Transverse colon (tissue), 4 donors: ENCODE results near the gene HOXA1.

Experiments used
- CTCF ChIP-seq, 5 experiments: fragments of 200-600 bp in 3 of 5; fragments of 450-650 bp in 2 of 5; sonication (generic) in 3 of 5; IDR thresholded peaks; 1 replicate in 2 of 5; 2 replicates in 3 of 5; pipeline ENCODE4 v1.5.1; 2016 to 2017; ENCODE audit warnings: antibody characterized with exemption in 5 of 5, inconsistent platforms in 3 of 5, mild to moderate bottlenecking in 2 of 5, moderate library complexity in 1 of 5
- EP300 ChIP-seq: sonication (generic); formaldehyde crosslinking; IDR thresholded peaks from one replicate; pipeline ENCODE4 v1.6.1; 2017; ENCODE audit warnings: antibody characterized with exemption, low read depth
- POLR2A ChIP-seq: fragments of 450-650 bp; IDR thresholded peaks from one replicate; pipeline ENCODE4 v1.6.1; 2016; ENCODE audit warnings: antibody characterized with exemption, mild to moderate bottlenecking, moderate library complexity
- POLR2AphosphoS5 ChIP-seq, 3 donors: sonication (generic); formaldehyde crosslinking; IDR thresholded peaks; one replicate each; pipeline ENCODE4 v1.6.1; 2016; ENCODE audit warnings: antibody characterized with exemption in 3 of 3

- TF ChIP-seq POLR2A (no peak), POLR2AphosphoS5 (IDR thresholded peaks at IDR 0.05) (no peak), CTCF (IDR thresholded peaks at IDR 0.05) (no peak), EP300 (no peak)
These were observed 11.1 kb upstream of the HOXA1 start for GRCh38 chr7:27106901-27107240.
